Right kidney (tissue), 9 donors: ENCODE data around the gene TLDC2.
A peak's percentile ranks its signal among the peaks of the same experiment; 100 is the strongest.
"Not testable (repeated sequence)": the region's sequence is repeated elsewhere in the genome, so short reads cannot be mapped to it uniquely, and the experiment has no call there.

Source experiments
- DNase-seq: peaks from one replicate; pipeline ENCODE4 v3.0.0-alpha.2; 2016
- long read RNA-seq, 8 donors: transcript quantifications; one replicate each; lab custom pipeline, GENCODE V29; 2026

The TLDC2 gene
- long read RNA-seq, donor 1, result 0 reads
- long read RNA-seq, donor 2, result 0 reads
- long read RNA-seq, donor 3, result 0 reads
- long read RNA-seq, donor 4, result 0 reads
- long read RNA-seq, donor 5, partial matches to known transcripts, result 6 of 6 reads
- long read RNA-seq, donor 5, other reads (novel, unspliced or antisense), result 0 of 6 reads
- long read RNA-seq, donor 6, result 0 reads
- long read RNA-seq, donor 7, result 0 reads
- long read RNA-seq, donor 8, result 0 reads

DNA sequence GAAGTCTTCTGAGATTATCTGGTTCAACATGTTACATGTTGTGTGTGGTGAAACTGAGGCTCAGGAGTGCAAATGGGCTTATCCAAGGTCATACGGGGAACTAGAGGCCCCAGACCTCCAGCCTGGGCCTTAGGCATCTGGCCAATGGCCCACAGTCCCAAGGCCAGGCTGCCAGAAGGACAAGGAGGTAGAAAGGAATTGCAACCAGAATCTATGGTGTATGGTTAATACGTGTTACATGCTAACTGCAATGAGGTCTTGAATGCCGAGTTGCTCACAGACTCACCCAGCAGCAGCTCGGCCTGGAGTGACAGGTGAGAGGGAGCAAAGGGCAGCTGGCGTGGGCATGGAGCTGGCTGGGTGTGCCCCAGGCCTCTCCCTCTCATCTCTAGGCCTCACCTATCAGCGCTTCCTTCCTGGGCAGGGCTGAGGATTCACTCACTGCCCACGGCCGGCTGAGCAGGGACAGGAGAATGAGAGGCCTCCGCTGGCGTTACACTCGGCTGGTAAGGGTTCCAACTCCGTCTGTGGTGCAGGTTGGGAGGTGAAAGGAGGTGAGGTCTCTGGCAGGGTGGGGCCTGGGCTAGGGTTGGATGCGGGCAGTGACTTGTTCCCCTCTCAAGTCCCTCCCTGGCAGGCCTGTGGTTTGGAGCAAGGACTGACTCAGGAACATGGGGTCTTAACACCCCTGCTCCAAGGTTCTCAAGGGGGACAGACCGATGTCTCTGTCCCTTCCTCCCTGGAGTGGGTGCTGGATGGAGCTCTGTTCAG lies at the start of gene TLDC2:
Gene TLDC2 (plus strand): TSS at position 437 of the 771 bp plus-strand sequence. CDS start 37 bp downstream, at position 474.
- no peak for DNase-seq

DNA sequence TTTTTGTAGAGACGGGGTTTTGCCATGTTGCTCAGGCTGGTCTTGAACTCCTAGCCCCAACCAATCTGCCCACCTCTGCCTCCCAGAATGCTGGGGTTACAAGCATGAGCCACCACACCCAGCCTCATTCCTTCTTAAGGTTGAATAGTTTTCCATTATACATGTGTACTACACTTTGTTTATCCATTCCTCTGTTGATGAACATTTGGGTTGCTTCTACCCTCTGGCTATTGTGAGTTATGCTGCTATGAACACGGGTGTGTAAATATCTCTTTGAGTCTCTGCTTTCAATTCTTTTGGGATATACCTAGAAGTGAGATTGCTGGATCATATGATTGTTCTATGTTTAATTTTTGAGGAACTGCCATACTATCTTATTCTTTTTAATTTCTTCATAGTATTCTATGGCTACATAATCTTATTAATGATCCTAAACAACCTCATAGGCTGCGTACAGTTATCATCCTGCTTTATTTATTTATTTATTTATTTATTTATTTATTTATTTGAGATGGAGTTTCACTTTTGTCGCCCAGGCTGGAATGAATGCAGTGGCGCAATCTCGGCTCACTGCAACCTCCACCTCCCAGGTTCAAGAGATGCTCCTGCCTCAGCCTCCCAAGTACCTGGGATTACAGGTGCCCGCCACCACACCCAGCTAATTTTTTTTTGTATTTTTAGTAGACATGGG lies 49.2 kb upstream of the TLDC2 start:
- no peak for DNase-seq

DNA sequence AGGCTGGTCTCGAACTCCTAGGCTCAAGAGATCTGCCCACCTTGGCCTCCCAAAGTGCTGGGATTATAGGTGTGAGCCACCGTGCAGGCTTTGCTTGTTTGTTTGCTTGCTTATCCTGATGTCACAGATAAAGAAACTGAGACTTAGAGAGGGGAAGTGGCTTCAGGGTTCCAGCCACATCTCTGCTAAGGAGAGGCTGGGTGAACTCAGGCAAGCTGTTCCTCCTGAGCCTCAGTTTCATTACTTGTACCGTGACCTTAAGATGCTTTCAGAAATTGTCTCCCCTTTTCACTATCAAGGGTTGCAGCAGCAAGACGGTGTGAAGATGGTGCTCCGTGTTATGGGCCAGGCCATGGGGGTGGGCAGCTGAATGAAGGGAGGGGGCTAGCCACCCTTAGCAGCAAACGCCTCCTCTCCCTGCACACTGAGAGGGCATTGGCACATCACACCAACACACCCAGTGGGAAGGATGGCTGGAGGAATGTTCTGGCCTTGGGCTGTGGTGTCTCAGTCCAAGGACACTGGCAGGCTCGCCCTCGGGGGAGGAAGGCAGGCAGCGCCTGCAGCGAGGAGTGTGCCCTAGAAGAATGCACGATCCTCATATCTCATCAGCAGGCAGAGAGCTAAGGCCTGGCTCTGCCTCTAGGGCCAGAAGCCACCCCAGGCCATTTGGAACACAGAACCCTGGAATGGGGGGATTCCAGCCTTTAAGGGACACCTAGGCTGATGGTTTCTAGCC lies 48.2 kb upstream of the TLDC2 start:
- DNase-seq, result no peak

DNA sequence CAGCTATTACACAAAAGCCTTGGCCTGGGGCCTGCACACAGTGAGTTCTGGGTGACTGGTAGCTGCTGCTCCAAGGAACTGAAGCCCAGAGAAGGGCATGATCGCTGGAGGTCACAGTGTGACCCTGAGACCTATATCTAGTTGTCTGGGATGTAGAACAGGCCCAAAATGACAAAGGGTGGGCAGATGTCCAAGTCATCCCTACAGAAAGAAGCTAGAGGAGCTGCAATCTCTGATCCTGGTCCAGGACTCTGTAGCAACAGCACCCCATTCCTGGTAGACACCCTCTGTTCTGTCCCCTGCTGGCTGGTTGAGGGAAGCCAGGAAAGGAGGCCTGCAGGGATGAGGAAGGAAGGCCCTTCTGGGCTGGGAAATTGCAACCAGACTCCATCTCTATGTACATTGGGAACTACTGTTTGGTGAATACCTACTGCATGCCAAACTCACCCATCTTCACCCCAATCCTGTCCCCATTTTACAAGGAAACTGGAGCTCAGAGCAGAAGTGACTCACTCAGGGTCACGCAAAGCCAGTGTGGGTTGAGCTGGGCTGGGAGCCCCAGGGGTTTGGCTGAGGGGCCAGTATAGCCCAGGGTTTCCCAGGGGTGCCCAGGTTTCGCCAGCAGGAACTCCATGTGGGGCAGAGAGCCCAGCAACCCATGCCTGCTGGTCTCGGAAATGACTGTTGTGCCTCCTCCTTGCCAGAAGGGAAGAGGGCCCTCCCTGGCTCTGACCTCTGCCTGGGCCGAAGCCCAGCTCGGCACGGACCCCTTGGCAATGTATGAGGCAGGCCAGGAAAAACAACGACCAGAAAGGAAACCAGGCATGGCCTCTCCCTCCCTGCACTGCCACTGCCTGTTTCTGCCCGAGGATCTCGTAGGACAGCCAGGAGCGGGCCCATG lies 44.9 kb upstream of the TLDC2 start:
- no peak for DNase-seq

DNA sequence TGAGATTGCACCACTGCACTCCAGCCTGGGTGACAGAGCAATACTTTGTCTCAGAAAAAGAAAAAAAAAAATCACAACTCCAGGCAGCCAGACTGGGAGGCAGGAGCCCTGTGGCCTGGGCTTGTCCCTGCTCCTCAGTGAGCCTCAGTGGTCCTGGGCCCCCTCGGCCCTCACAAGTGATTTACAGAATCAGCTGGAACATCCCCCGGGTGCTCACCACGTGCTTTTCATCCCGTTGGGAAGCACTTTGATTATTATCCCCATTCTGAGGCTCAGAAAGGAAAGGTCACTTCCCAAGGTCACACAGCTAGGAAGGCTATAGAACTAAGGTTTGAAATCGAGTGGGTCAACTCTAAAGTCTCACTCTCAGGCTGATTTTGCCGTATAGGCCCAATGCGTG lies 43.1 kb upstream of the TLDC2 start:
- no peak for DNase-seq

DNA sequence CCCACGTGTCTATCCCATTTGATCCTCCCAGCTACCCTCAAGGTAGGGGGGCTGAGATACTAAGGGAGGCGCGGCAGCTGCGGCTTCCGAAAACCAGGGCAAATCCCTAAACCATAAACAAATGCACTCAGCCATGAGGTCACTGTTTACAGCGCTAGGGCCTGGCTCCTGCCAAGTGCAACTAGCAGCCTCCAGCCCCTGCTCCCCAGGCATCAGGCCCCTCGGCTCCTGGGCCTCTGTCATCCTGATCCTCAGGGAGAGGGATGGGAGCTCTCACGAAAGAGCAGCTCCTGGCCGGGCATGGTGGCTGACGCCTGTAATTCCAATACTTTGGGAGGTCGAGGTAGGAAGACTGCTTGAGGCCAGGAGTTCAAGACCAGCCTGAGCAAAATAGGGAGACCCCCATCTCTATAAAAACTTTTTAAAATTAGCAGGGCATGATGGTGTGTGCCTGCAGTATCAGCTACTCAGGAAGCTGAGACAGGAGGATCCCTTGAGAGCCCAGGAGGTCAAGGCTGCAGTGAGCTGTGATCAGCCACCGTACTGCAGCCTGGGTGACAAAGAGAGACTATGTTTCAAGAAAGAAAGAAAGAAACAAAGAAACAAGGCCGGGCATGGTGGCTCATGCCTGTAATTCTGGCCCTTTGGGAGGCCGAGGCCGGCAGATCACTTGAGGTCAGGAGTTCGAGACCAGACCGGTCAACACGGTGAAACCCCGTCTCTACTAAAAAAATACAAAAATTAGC lies 42.5 kb upstream of the TLDC2 start:
- DNase-seq, result no peak

DNA sequence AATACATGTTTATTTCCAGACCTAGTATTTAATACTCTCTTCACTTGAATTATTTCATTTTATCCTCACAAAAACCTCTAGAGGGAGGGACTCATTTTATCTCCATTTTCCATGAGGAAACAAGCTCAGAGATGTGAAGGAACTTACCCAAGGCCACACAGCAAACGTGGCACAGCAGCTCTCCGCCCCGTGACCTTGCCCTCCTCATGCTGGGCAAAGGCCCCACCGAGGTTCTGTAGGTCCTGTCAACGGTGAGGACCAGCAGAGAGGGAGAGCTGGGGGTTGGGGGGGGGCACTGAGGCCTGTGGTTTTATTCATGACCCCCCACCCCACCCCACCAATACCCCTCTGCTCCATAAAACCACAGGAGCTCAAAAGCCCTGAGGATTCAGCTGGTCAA lies 40.9 kb upstream of the TLDC2 start:
- no peak for DNase-seq

DNA sequence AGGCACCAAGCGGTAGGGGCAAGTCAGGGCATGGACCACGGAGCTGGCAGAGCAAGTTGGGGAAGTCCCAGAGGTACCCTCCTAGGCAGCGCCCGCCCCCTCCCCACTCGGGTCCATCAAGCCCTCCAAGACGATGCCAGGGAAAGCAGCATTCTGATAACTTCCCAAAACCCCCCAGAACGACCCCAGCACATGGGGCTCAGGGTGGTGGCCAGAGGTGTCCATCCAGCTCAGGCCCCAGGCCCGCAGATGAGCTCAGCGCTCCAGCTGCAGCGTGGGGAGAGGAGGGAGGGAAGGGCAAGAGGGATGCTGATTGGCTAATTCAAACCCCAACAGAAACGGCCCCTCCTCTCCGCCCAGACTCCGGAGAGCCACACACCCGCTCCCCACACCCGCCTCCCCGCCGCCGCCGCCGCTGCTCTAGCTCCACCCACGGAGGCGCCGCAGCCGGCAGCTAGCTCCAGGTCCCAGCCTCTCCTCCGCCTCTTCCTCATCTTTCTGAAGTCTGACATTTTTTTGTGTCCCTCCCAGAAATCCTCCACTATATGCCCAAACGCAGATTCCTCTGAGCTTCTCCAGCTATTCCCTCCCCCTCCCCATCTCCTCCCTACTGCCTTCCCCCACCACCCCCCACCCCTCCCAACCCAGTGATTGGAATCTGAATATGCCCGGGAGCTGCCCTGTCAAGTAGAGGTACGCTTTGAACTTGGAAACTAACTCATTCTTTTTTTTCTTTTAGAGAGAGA lies 40.3 kb upstream of the TLDC2 start:
- DNase-seq, result peak; percentile 73

DNA sequence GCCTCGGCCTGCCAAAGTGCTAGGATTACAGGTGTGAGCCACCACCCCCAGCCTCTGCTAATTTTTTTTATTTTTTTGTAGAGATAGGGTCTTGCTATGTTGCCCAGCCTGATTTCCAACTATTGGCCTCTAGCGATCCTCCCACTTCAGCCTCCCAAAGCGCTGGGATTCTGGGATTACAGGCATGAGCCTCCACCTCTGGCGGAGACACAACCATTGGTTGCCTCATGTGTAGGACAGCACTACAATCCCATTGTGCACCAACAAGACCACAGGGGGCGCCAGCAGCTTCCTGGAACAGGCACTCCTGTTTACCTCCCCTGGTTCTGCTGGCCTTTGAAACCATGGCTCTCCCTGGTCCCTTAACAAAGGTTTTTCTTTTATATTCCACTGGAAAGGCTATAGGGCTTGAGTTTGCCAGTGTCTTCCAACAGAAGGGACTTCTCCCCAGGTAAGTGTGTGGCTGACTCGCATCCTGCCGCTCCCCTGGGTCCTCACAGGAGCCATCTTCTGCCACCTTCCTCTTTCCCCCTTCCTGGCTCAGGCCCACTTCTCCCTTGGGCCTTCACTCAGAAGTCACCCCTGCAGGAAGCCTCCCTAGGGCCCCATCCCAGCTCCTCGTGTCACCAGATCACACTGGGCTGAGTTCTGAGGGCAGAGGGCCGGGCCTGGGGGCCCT lies 39.2 kb upstream of the TLDC2 start:
- no peak for DNase-seq

DNA sequence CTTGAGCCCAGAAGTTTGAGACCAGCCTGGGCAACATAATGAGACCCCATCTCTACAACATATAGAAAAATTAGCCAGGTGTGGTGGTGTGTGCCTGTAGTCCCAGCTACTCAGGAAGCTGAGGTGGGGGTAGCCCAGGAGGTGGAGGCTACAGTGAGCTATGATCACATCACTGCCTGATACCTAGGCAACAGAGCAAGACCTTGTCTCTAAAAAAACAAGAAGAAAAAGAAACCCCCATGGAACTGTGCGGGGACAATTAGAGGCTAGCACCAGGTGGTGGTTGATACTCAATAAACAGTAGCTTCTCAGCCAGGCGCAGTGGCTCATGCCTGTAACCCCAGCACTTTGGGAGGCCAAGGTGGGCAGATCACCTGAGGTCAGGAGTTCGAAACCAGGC lies 37.6 kb upstream of the TLDC2 start:
- not testable (repeated sequence) for DNase-seq

DNA sequence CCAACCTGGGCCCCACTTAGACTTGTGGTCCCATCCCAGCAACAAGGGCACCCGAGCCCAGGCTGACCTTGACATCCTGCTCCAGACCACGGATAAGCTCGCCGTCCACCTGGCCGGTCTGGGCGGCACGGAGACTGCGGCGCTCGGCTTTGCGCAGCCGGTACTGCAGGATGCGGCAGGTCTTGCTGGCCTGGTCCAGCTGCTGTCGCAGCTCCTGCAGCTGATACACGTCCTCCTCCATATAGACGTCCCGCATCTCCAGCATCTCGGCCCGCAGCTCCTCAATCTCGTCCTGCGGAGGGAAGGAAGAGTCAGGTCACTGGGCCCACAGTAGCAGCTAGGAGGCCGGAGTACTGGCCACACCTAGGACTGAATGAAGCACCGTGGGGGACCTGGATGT lies 36.8 kb upstream of the TLDC2 start:
- no peak for DNase-seq

DNA sequence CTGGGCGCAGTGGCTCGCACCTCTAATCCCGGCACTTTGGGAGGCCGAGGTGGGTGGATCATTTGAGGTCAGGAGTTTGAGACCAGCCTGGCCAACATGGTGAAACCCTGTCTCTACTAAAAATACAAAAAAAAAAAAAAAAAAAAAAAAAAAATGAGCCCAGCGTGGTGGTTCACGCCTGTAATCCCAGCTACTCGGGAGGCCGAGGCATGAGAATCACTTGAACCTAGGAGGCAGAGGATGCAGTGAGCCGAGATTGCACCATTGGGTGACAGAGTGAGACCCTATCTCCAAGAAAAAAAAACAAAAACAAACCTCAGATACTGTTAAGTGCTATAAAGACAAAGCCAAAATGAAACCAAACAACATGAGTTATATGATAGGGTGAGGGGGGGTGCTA lies 34.9 kb upstream of the TLDC2 start:
- not testable (repeated sequence) for DNase-seq

DNA sequence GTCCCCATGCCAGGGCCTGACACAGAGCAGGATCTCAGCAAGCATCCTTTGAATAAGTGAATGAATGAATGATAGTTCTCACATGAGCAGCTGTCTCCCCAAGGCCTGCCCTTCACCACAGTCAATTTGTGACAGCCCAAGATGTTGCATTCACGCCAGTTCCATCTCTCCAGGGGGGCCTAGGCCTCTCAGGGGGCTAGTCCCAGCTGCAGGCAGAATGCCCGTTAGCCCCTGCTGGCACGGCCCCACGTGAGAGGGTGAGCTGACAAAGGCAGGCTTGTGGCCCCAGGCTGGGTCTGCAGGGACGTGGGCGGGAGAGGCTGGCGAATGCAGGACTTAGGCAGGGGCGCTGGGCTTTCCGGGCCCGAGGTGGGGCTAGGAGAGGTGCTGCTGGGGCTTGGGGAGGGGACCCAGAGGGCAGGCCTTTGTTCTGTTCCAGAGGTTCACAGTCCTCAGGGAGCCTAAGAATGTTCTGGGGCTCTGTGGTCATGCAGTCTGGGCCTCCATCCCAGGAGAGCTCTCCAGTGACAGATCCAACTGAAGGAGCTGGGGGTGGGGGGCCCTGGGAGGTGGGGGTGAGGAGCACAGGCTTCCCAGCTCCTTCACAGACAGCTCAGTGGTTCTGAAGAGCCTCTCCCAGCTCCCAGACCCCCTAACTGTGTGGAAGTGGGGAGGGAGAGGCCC lies 30.5 kb upstream of the TLDC2 start:
- DNase-seq, result no peak

DNA sequence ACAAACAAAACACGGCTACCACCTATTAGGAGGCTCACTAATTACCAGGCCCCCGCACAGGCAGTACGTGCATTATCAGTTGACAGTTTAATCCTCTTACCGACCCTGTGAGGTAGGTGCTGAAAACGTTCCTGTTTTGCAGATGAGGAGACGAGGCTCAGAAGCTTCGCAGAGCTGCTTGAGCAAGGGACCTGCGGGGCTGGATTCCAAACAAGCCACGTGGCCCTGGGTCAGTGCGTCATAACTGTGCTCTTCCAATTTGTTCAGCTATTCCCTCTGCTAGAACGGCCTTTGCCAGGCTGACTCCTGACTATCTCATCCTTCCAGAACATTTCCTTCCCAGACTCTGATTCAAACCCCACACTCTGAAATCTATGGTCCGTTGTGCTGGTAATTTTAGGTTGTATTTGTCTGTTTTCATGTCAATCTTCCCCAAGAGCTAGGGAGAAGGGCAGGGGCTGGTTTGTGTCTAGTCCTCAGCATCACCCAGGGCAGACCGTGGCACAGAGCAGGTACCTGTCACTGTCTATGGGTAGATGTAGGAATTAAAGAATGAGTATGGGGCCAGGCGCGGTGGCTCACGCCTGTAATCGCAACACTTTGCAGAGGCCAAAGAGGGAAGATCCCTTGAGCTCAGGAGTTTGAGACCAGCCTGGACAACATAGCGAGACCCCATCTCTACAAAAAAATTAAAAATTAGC lies 28.8 kb upstream of the TLDC2 start:
- no peak for DNase-seq

DNA sequence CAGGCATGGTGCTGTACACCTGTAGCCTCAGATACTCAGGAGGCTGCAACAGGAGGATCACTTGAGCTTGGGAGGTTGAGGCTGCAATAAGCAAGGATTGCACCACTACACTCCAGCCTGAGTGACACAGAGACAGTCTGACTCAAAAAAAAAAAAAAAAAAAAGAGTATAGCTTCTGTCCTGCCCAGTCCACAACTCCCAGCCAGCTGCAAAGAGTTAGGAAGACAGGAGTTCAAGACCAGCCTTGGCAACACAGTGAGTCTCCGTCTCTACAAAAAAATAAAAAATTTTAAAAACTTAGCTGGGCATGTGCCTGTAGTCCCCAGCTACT lies 28.3 kb upstream of the TLDC2 start:
- DNase-seq, result no peak

DNA sequence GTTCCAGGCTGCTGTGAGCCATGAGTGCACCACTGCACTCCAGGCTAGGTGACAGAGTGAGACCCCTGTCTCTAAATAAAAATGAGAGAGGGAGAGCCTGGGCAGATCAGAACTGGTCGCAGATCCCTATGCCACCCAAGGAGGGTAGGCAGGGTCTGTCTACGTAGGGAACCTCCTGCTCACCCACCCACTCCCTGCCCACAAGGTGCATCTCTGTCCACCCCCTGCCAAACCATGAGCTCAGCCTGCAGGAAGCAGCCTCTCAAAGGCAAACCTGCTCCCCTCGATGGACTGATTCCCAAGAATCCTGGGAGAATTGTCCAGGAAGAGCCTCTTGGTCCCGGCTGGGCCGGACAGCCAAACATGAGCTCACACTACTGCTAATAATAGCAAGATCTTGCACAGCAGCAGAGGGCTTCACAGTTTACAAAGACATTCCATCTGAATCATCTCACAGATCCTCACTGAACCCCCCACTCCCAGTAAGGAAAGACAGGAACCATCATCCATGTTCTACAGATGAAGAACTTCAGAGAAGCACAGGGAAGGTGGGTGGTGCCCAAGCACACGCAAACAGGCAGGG lies 27.8 kb upstream of the TLDC2 start:
- DNase-seq, result no peak

DNA sequence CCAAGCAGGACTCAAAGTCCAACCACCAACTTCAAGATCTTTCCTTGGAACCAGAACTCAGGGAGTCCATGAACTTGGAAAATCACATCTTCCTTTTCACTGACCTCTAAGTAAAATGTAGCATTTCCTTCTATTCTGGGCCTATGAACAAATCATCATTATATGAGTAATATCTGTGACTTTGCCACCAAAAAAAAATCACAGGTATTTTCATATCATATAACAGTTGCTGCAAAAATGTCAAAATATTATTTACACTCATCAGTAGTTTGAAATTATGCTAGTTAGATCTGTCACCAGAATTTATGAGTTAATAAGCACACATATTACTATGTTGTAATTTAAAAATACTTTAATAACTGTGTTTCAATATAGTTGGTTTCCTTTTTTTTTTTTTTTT lies 27.3 kb upstream of the TLDC2 start:
- no peak for DNase-seq
